Measurements from ENCODE around the gene FAM131C.

- TF ChIP-seq CTCF (IDR thresholded peaks at IDR 0.05; ENCODE audit: poor library complexity, severe bottlenecking) (no peak), TAF1 (IDR thresholded peaks at IDR 0.05; ENCODE audit: low read depth) (no peak)
These were observed 47.0 kb upstream of the FAM131C start for GRCh38 chr1:16120407-16120806.

All from neural cell (in vitro differentiated cells).